Hepatocyte (in vitro differentiated cells): Measurements from ENCODE around the gene ADIPOR2.

Experiments used
- CTCF ChIP-seq: fragments of 200-600 bp; sonication (generic); IDR thresholded peaks from 2 replicates; pipeline ENCODE4 v1.5.1; 2016; ENCODE audit warnings: antibody characterized with exemption, mild to moderate bottlenecking; ENCODE audit not compliant: poor library complexity
- EZH2 ChIP-seq: fragments of 200-600 bp; sonication (generic); IDR thresholded peaks from 2 replicates; pipeline ENCODE4 v1.6.1; 2016; ENCODE audit warnings: antibody characterized with exemption, mild to moderate bottlenecking, borderline replicate concordance
- EZH2phosphoT487 ChIP-seq: fragments of 200-600 bp; sonication (generic); IDR thresholded peaks from one replicate; pipeline ENCODE4 v1.6.1; 2018; ENCODE audit warnings: antibody characterized with exemption, mild to moderate bottlenecking, low read depth, moderate library complexity; ENCODE audit not compliant: unreplicated experiment, severe bottlenecking

GRCh38 chr12:1799051-1799881, 108.4 kb downstream of the ADIPOR2 start:
- TF ChIP-seq CTCF (no peak), EZH2phosphoT487 (no peak), EZH2 (no peak)
